Jurkat, Clone E6-1 (cell line): Measurements from ENCODE around the gene SUV39H2.
"Not testable (repeated sequence)": the region's sequence is repeated elsewhere in the genome, so short reads cannot be mapped to it uniquely, and the experiment has no call there.

ENCODE experiments used
- DNase-seq: peaks from one replicate; pipeline ENCODE4 v3.0.0-alpha.2; 2011; ENCODE audit warnings: low read depth, low spot score
- H3K4me3 ChIP-seq: 2 replicates; pipeline ENCODE4 v1.5.1; 2011; ENCODE audit warnings: mild to moderate bottlenecking, low read length, control low read depth, moderate library complexity

The SUV39H2 gene

GRCh38 chr10:14864871-14865270 lies 13.8 kb upstream of the SUV39H2 start:
- not testable (repeated sequence) for H3K4me3 ChIP-seq, DNase-seq

GRCh38 chr10:14873090-14873760 lies 5.4 kb upstream of the SUV39H2 start:
- H3K4me3 ChIP-seq: no peak overlapping the region
- no peak for DNase-seq

DNA sequence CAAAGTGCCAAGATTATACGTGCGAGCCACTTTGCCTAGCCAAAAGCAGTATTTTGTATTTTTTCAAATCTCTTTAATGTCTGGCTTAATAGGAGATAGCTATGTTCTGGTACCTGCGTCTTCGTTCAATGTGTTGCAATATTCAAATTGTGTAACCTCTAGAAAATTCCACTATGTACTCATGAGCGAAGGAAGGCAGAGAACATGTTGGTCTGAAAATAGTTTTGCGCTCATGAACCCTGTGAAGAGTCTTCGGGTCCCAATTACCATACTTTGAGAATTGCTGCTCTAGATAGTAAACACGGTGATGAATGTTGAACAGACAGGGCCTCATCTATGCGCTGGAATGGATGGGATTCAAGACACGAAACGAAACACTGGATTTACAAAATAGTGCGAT lies 2.7 kb upstream of the SUV39H2 start:
- no peak for DNase-seq
- no peak overlapping the region for H3K4me3 ChIP-seq

DNA sequence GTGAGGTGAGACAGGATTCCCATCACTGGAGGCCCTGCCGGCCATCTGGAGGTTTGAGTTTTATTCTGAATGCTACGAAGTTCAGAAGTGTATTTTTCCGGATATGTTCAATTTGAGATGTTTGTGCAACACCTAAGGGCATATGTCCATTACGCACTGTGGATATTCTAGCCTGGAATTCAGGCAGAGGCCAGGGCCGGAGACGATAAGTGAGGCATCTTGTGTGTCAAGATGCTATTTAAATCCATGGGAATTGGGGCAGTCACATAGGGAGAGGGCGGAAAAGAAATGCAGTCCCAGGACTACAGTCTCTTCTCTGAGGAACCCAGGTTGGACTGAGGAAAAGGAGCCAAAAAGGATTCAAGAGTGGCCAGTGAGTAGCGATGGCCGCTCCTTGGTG lies 1.9 kb upstream of the SUV39H2 start:
- DNase-seq: no peak
- H3K4me3 ChIP-seq: no peak overlapping the region

DNA sequence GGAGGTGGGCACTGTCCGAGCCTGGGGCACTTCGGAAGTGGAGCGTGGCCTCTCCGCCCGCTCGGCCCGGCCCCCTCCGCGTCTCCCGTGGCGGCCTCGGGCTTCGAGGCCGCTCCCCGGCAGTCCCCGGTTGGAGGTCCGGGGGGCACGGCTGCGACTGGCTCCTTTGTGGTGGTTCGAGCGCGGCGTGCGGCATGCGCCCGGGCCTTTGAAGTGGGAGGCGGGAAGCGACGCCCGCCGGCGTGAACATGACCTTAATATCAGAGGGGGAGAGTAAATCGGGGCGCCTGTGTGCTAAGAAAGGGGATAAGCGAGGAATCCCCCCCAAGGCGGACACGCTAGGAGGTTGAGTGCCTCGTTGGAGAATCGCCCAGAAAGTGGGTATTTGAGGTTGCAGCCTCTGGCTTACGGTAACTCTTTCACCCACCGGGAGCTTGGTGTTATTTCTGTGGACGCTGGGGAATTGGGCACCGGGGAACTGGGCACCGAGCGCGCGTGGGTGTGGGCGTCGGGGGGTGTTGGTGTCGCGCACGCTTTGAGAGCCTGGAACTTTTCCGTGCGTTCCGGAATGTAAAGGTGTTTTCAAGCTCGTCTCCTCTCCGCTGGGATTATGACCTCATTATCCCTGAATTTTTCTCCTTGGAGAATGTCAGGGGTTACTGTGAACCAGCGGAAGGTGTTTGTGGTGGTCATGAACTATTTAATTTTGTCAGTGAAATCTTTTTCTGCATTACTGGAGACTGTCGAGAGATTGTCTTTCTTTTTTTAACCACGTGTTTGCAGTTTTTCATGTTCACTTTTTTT lies 660 bp downstream of the SUV39H2 start:
- no peak for DNase-seq
- H3K4me3 ChIP-seq: peak overlapping the region; percentile 63

DNA sequence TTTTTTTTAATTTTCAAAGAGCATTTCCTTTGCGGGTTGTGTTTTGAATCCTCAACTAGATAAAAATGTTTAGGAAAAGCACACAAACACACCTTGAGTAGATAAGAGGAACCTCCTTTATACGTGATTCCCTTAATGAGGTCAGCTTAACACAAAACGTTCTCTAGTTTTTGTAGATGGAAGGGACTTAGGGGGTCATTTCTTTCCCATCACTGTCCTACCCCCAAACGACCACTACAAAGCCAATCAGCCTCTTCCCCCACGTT lies 1.2 kb downstream of the SUV39H2 start:
- peak overlapping the region; percentile 63 for H3K4me3 ChIP-seq
- no peak for DNase-seq

DNA sequence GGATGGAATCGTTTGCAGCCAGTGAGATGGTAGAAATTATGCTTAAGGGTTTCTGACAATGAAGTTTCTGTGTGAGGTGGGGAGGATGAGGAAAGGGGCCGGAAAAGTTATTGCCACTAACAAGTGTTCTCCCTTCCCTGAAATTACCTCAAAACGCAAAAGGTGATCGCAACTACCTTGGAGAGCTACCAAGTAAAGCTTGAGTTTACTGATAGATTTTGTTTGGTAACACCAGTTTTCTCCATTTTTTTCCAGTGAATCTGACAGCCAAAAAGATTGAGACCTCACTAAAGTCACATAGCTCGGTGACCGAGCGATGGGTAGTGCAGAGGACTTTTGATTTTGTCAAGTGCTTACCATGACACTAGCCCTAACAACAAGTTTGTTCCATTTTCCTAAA lies 1.6 kb downstream of the SUV39H2 start:
- no peak for DNase-seq
- H3K4me3 ChIP-seq: peak overlapping the region; percentile 63

DNA sequence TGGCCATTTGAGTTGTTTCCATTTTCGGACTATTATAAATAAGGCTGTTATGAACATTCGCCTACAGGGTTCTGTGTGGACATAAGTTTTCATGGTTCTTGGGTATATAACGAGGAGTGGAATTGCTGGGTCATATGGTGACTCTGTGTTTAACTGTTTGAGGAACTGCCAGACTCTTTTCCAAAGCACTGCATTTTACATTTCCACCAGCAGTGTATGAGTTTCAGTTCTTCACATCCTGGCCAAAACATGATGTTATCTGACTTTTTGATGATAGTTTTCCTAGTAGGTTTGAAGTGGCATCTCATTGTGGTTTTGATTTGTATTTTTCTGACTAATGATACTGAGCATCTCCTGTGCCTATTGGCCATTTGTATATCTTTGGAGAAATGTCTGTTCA lies 5.4 kb downstream of the SUV39H2 start:
- H3K4me3 ChIP-seq: no peak overlapping the region
- DNase-seq: no peak

GRCh38 chr10:14889318-14889717 lies 10.7 kb downstream of the SUV39H2 start:
- H3K4me3 ChIP-seq: no peak overlapping the region
- DNase-seq: no peak

DNA sequence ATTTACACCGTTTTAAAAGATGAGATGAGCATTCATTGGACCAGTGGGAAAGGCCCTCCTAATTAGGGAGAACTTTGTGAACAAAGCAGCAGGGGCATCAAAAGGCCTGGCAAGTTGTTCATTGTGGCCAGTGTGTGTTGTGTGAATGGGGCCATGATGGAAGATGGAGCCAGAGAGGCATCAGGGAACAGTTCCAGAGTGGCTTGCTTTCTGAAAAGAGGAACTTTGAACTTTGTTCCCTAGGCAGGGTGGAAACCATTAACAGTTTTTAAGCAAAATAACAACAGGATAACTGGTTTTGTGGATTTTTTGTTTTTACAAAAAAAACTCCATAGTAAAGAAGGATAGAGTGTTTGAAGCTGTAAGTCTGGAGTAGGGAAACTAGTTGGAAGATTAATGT lies 12.5 kb downstream of the SUV39H2 start:
- no peak overlapping the region for H3K4me3 ChIP-seq
- no peak for DNase-seq

DNA sequence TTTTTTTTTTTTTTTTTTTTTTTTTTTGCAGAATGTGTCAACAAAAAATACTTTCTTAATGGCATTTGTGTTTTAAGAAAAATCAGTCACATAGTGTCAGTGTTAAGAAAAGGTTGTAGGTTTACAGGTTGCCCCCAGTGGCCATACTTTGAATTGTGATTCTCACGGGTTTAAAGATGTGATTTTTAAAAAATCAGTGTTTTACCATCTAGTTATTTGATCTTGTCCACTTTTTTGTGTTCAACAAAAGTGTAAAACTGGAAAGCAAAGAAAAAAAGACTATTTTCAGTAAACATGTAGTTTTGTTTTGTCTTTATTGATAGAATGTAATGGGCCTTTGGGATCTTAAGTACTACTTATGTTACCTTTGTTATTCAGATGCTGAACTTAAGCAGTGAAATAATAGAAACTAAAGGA lies 25.7 kb downstream of the SUV39H2 start:
- peak; percentile 25 for DNase-seq
- no peak overlapping the region for H3K4me3 ChIP-seq

GRCh38 chr10:14904864-14905263 lies 26.2 kb downstream of the SUV39H2 start:
- no peak overlapping the region for H3K4me3 ChIP-seq
- no peak for DNase-seq

GRCh38 chr10:14905890-14906289 lies 27.2 kb downstream of the SUV39H2 start:
- no peak overlapping the region for H3K4me3 ChIP-seq

DNA sequence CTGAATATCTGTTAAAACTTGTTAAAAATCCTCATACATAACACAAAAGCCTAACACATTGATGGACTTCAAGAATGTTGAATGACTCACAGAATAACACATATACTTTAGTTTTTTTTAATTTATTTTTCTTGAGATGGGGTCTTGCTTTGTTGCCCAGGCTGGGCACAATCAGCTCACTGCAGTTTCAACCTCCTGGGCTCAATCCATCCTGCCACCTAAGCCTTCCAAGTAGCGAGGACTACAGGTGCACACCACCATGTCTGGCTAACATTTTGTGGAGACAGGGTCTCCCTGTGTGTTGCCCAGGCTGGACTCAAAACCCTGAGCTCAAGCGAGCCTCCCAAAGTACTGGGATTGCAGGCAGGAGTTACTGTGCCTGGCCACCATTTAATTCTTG lies 28.1 kb downstream of the SUV39H2 start:
- no peak overlapping the region for H3K4me3 ChIP-seq
- DNase-seq: no peak

More at GRCh38 chr10:14905890-14906289, 27.2 kb downstream of the SUV39H2 start:
- peak; percentile 14 for DNase-seq

- DNase-seq, H3K4me3 ChIP-seq: not testable (repeated sequence)
These were observed 28.9 kb downstream of the SUV39H2 start for GRCh38 chr10:14907591-14907990.

DNA sequence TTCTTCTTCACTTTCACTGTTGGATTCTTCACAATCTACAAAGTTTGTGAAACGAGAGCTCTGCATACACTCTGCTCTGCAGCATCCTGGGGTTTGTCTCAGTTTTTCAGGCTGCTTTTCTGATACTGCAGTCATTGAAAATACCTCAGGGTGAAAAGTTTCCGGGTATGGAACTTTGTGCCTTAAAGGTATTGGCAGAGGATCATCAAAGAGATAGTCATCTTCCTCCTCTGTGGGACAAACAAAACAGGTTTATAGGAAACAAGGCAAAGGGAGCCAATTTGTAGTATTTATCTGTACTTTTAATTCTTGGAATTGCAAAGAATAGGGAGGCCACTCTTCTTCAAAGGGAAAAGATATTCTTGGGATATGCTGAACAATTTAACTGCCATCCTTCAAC lies 30.4 kb downstream of the SUV39H2 start:
- no peak for DNase-seq

GRCh38 chr10:14910953-14911352 lies 32.3 kb downstream of the SUV39H2 start:
- H3K4me3 ChIP-seq: no peak overlapping the region
- DNase-seq: no peak

More for the DNA sequence above, 30.4 kb downstream of the SUV39H2 start:
- no peak overlapping the region for H3K4me3 ChIP-seq

DNA sequence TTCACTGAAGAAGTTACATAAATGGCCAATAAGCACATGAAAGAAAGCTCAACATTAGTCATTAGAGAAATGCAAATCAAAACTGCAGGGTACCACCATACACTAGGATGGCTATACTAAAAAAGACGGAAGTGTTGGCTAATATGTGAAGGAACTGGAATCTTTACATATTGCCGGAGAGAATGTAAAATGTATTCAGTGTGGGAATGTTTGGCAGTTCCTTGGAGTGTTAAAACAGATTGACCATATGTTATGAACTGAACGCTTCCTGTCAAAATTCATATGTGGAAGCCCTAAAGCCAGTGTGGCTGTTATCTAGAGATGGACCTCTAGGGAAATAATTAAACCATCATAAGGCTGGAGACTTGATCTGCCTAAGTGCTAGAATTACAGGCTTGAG lies 33.1 kb downstream of the SUV39H2 start:
- no peak for DNase-seq
- H3K4me3 ChIP-seq: no peak overlapping the region

GRCh38 chr10:14916600-14916999 lies 37.9 kb downstream of the SUV39H2 start:
- DNase-seq: no peak
- H3K4me3 ChIP-seq: no peak overlapping the region

- no peak overlapping the region for H3K4me3 ChIP-seq
- no peak for DNase-seq
These were observed 39.2 kb downstream of the SUV39H2 start for GRCh38 chr10:14917827-14918226.

DNA sequence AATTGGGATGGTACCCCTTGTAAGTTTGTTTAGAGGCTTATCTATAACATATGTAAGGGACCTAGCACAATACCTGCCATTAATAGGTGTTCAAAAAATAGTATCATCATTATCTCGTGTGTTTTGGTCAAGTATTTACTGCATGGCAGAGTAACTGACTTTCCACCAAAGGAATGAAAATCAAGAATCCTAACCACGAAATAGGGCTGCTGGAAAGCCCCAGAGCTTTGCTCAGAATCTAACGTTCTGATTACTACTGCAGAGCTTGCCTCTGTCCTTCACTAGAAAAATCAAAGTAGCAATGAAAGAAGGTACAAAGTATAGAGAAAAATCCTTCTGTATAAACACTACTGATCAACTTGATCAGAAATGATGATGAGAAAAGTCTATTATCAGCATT lies 40.3 kb downstream of the SUV39H2 start:
- H3K4me3 ChIP-seq: no peak overlapping the region
- DNase-seq: no peak
